Heart left ventricle (tissue), 16 donors: Measurements from ENCODE around the gene LAT. TPM values are rescaled to one million over a fixed set of nuclear protein-coding genes. Genes with fewer than 3 reads are reported as not detected.

Experiments used
- ATAC-seq, 4 donors: fragments of 200-7000 bp; cut with Tn5 transposase; one replicate each; pipeline ENCODE4 v1.9.1; 2020 to 2022; ENCODE audit warnings: moderate library complexity in 4 of 4, mild to moderate bottlenecking in 3 of 4, moderate number of reproducible peaks in 1 of 4
- DNase-seq, 5 donors: peaks; one replicate each; pipeline ENCODE4 v3.0.0-alpha.2; 2020
- H3K27ac ChIP-seq, 12 donors: fragments of 200-600 bp; sonication (generic) in 4 of 12; one replicate each; pipeline versions ENCODE4 v1.5.0 to v1.8.0; 2016 to 2022; ENCODE audit warnings: mild to moderate bottlenecking in 2 of 12
- H3K27me3 ChIP-seq, 9 donors: fragments of 200-600 bp; sonication (generic) in 2 of 9; one replicate each; pipeline versions ENCODE4 v1.5.1 to v1.8.0; 2016 to 2022; ENCODE audit warnings: mild to moderate bottlenecking in 3 of 9
- H3K36me3 ChIP-seq, 9 donors: fragments of 200-600 bp; sonication (generic) in 2 of 9; one replicate each; pipeline versions ENCODE4 v1.5.0 to v1.8.0; 2018 to 2022; ENCODE audit warnings: mild to moderate bottlenecking in 2 of 9
- H3K4me1 ChIP-seq, 12 donors: fragments of 200-600 bp; sonication (generic) in 4 of 12; one replicate each; pipeline versions ENCODE4 v1.5.0 to v1.8.0; 2016 to 2022; ENCODE audit warnings: mild to moderate bottlenecking in 3 of 12
- H3K4me3 ChIP-seq, 12 donors: fragments of 200-600 bp; sonication (generic) in 4 of 12; one replicate each; pipeline versions ENCODE4 v1.5.0 to v1.8.0; 2017 to 2022; ENCODE audit warnings: mild to moderate bottlenecking in 9 of 12, moderate library complexity in 4 of 12
- H3K9me3 ChIP-seq, 12 donors: fragments of 200-600 bp; sonication (generic) in 4 of 12; one replicate each; pipeline versions ENCODE4 v1.5.0 to v1.8.0; 2016 to 2022; ENCODE audit warnings: mild to moderate bottlenecking in 1 of 12
- POLR2A ChIP-seq, 2 donors: fragments of 450-650 bp; IDR thresholded peaks; one replicate each; pipeline ENCODE4 v1.6.1; 2017; ENCODE audit warnings: antibody characterized with exemption in 2 of 2, mild to moderate bottlenecking in 2 of 2, moderate library complexity in 2 of 2
- WGBS, 4 donors: extraction: QIAGEN DNeasy Blood & Tissue Kit in 2 of 4; methylation state at CpG; one replicate each; pipeline versions ENCODE4 v1.1.5 to v1.1.7; 2013 to 2018; 5-methylcytosine and 5-hydroxymethylcytosine counted together
- intact Hi-C, 10 donors: fragments of 100-400 bp; cut with DNase I; formaldehyde crosslinking; loops; one replicate each; pipeline versions ENCODE4 v1.11.1 to v1.14.2; 2022
- polyA plus RNA-seq, 2 donors: library from polyadenylated mRNA; stranded (reverse); fragments of 200-250 nt; gene quantifications; one replicate each; pipeline ENCODE4 v1.2.3, GENCODE V29; 2013
- total RNA-seq, 9 donors: library from RNA; depleted of rRNA in 2 of 9; stranded (reverse); fragments of >200 nt in 2 of 9; fragmentation: NEBNext Ultra II Directional in 3 of 9; extraction: Animal tissue kit (Norgen Biotek cat#: 25700) in 3 of 9; gene quantifications; one replicate each; pipeline versions ENCODE4 v1.1.0 to v1.2.4, GENCODE V29; 2016 to 2023
- TF ChIP-seq, protein P1 (sequence below), 12 donors: fragments of 200-600 bp; sonication (generic) in 4 of 12; IDR thresholded peaks; one replicate each; pipeline versions ENCODE4 v1.5.0 to v1.8.0; 2018 to 2022; ENCODE audit warnings: antibody characterized with exemption in 12 of 12, mild to moderate bottlenecking in 5 of 12
- donor health status: ischemic (EF 13 %, LVEDD 7.1; RV severe dilation, severe dysfunction).
- donor health status: healthy with polysubstance abuse.
- donor health status: DM: no; HTN: yes; CAD: no.
- donor health status: DM: no; HTN: no; CAD: no.
- donor health status: ischemic (EF 25% LVEDD 6.9; RV normal size, moderate dysfunction).
- donor health status: ischemic (EF 25% LVEDD 5.7; RV mildly dilated, moderate dysfunction).
- donor health status: healthy.
- donor health status: DM: yes; HTN: yes; CAD: no.
- donor health status: ischemic (EF 35%, LVEDD 5.7; RV mildly dilated, moderate dysfunction).
- donor health status: nonischemic (EF 11% LVEDD 7.7; RV severe dilation, severe dysfunction).
- donor health status: DM: yes; HTN: yes; CAD: no.
- donor health status: PGD.
- donor health status: ischemic (EF 29% LVEDD 5.4; RV normal size, mild dysfunction).
- donor health status: nonischemic (EF 23%, LVEDD 6.1; RV moderate dilation, normal function).

The LAT gene
- total and polyA plus RNA-seq, 11 donors = 0.62 to 7.7 (median 1.4) TPM; not detected in 1

DNA sequence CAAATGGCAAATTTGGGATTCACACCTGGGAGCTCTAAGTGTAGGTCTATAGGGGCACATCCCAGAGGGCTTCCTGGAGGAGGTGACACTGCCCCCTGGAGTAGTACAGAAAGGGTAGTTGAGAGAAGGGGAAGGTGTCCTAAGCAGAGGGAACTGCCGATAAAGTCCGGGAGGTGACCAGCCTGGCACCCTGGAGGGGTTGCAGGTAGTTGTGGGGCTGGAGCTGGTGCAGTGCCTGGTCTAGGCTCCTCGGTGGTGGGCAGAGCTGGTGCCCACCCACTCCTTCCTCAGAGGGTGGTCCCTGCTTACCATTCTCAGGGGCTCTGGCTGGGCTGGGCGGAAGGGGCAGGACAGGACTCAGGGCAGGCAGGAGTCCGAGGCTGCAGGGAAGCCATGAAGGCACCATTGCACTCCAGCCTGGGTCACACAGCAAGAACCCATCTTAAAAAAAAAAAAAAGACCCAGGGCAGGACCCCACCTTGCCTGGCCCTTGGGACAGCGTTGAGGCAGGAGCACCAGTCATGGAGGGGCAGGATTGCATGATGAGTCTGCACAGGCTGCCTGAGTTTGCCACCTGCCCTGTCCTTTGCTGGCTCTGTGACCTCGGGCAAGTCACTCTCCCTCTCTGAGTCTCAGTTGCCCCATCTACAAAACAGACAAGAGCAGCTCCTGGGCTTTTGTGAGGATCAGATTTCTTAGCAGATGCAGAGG lies 43.8 kb downstream of the LAT start:
- Histone ChIP-seq H3K27ac (no peak overlapping the region), H3K4me3 (no peak overlapping the region), H3K27me3 (peaks cover 0 to 20% (median 0%) of the 10 kb centered on the region in 9 donors), H3K4me1 (peaks cover 0 to 9% (median 0%) of the 10 kb centered on the region in 12 donors), H3K9me3 (no peaks in the 10 kb centered on the region), H3K36me3 (no peaks in the 10 kb centered on the region)
- intact Hi-C loops = no loop called here
- WGBS, 4 donors = 66 to 81% (median 74%) methylated on average over 4 to 7 of the region's 7 CpGs
- DNase-seq = no peak
- ATAC-seq = no peak
- TF ChIP-seq POLR2A (IDR thresholded peaks at IDR 0.05) = no peak
- TF ChIP-seq, protein P1, sequence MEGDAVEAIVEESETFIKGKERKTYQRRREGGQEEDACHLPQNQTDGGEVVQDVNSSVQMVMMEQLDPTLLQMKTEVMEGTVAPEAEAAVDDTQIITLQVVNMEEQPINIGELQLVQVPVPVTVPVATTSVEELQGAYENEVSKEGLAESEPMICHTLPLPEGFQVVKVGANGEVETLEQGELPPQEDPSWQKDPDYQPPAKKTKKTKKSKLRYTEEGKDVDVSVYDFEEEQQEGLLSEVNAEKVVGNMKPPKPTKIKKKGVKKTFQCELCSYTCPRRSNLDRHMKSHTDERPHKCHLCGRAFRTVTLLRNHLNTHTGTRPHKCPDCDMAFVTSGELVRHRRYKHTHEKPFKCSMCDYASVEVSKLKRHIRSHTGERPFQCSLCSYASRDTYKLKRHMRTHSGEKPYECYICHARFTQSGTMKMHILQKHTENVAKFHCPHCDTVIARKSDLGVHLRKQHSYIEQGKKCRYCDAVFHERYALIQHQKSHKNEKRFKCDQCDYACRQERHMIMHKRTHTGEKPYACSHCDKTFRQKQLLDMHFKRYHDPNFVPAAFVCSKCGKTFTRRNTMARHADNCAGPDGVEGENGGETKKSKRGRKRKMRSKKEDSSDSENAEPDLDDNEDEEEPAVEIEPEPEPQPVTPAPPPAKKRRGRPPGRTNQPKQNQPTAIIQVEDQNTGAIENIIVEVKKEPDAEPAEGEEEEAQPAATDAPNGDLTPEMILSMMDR (IDR thresholded peaks at IDR 0.05) = no peak

DNA sequence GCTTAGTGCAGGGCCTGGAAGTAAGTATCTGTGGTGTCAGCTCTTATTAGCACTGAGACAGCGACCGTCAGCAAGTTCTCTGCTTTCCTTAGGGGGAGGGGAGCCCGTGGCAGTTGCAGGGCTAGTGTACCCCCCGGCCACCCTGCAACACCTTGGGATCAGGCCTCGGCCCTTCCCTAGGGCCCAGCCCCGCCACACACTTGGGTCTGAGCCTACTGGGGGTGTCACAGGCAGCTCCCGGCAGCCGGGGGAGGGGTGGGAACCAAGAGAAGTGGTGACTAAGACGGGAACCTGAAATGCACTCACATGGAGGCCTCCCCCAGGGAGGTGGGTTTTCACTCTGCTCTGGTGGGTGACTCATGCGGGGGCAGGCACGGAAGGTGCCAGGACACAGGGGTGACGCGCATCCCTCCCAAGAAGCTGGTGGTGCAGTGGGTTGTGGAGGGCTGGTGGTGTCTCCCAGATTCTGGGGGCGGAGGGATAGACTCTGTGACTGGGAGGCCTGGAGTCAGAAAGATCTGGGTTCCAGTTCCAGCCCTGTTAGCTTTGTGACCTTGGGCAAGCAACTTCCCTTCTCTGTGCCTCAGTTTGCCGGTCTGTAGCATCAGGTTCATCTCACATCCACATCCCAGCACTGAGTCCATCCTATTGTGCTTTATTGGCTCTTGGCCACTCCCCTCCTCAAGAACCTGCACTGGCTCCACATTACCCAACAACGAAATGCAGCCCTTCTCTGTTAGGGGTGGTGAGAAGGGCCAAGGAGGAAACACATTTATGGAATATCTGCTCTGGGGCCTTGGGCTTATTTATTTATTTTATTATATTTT lies 44.5 kb downstream of the LAT start:
- ATAC-seq (peak in 2 of 4 donors; percentile 41 to 43), DNase-seq (peak in 1 of 5 donors; percentile 34)
- H3K36me3 ChIP-seq = no peaks in the 10 kb centered on the region
- H3K27me3 ChIP-seq = peaks cover 0 to 16% (median 0%) of the 10 kb centered on the region in 9 donors
- no peak overlapping the region for H3K4me3 ChIP-seq
- TF ChIP-seq POLR2A (IDR thresholded peaks at IDR 0.05) = no peak
- no peak overlapping the region for H3K27ac ChIP-seq
- intact Hi-C loops = no loop called here
- H3K4me1 ChIP-seq = peaks cover 0 to 9% (median 0%) of the 10 kb centered on the region in 12 donors
- WGBS, 4 donors = 38 to 41% (median 40%) methylated on average over 12 to 16 of the region's 16 CpGs
- H3K9me3 ChIP-seq = no peaks in the 10 kb centered on the region

DNA sequence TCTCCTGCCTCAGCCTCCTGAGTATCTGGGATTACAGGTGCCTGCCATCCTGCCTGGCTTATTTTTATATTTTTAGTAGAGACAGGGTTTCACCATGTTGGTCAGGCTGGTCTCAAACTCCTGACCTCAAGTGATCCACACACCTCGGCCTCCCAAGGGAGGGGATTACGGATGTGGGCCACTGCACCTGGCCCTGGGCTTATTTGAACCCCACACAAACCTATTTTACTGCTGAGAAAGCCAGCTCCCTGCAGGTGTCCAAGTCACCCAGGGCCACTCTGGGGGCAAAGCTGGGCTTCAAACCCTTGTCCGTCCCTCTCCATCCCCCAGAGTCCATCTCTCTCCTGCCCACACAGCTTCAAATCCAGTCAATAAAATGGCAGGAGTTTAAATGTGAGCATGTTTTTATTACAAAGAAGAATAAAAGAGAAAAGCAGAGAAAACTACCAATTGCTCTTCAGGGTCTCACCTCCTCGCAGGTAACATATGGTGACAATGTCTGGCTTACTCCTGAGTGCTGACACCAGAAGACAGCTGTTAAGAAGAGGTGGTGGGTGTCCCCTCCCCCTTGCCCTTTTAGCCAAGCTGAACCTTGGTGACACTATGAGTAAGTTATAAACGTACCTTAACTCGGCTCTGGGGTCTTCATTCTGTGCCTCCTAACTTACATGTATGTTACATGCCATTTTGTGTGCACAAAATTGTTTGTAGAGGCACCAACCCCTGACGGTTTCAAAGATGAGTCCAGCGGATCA lies 45.4 kb downstream of the LAT start:
- TF ChIP-seq, protein P1 (IDR thresholded peaks at IDR 0.05) = no peak
- no peak for TF ChIP-seq POLR2A (IDR thresholded peaks at IDR 0.05)
- Histone ChIP-seq H3K4me1 (peaks cover 0 to 9% (median 0%) of the 10 kb centered on the region in 12 donors), H3K4me3 (no peak overlapping the region), H3K9me3 (no peaks in the 10 kb centered on the region), H3K27ac (no peak overlapping the region), H3K27me3 (peaks cover 0 to 7% (median 0%) of the 10 kb centered on the region in 9 donors), H3K36me3 (no peaks in the 10 kb centered on the region)
- no peak for ATAC-seq
- no peak for DNase-seq
- WGBS, 4 donors = 68 to 77% (median 72%) methylated on average over 8 of the region's 8 CpGs
- intact Hi-C loops = no loop called here

Other genes starting within 250 kb of the LAT start
- gene NPIPB9, start 233.3 kb upstream of the LAT start, total RNA-seq = 1 to 10 TPM in 3 of 9 donors, under 1 TPM in 3, not detected in 3; 0.24 to 1.6 (median 0.89) TPM
- gene NPIPB9, start 233.3 kb upstream of the LAT start, polyA plus RNA-seq = 1 to 10 TPM in 1 of 2 donors, under 1 TPM in 1; 0.18 to 1.2 TPM
- 10 to 100 TPM; 33.7 to 73.9 (median 44.8) TPM for gene ATXN2L, start 162.1 kb upstream of the LAT start, total RNA-seq
- 10 to 100 TPM; 43.5 to 48.9 TPM for gene ATXN2L, start 162.1 kb upstream of the LAT start, polyA plus RNA-seq
- 100 to 1,000 TPM; 179 to 250 (median 225) TPM for gene TUFM, start 138.7 kb upstream of the LAT start, total RNA-seq
- 100 to 1,000 TPM; 281 to 384 TPM for gene TUFM, start 138.7 kb upstream of the LAT start, polyA plus RNA-seq
- 10 to 100 TPM; 27.5 to 47.1 (median 34.7) TPM for gene SH2B1, start 121.2 kb upstream of the LAT start, total RNA-seq
- gene SH2B1, start 121.2 kb upstream of the LAT start, polyA plus RNA-seq = 10 to 100 TPM; 34.6 to 43.0 TPM
- under 1 TPM in 5 of 9 donors, not detected in 4; 0.15 to 0.63 (median 0.52) TPM for gene ATP2A1, start 106.6 kb upstream of the LAT start, total RNA-seq
- gene ATP2A1, start 106.6 kb upstream of the LAT start, polyA plus RNA-seq = under 1 TPM; 0.06 to 0.19 TPM
- gene RABEP2, start 59.8 kb upstream of the LAT start, total RNA-seq = 10 to 100 TPM; 10.2 to 22.3 (median 14.7) TPM
- gene RABEP2, start 59.8 kb upstream of the LAT start, polyA plus RNA-seq = 10 to 100 TPM; 22.3 to 31.1 TPM
- under 1 TPM in 2 of 9 donors, not detected in 7; 0.21 to 0.44 TPM for gene CD19, start 53.1 kb upstream of the LAT start, total RNA-seq
- under 1 TPM; 0.10 to 0.23 TPM for gene CD19, start 53.1 kb upstream of the LAT start, polyA plus RNA-seq
- 10 to 100 TPM; 11.1 to 25.3 (median 19.5) TPM for gene NFATC2IP, start 34.1 kb upstream of the LAT start, total RNA-seq
- gene NFATC2IP, start 34.1 kb upstream of the LAT start, polyA plus RNA-seq = 10 to 100 TPM; 12.7 to 23.4 TPM
- 10 to 100 TPM; 13.4 to 33.0 (median 16.6) TPM for gene SPNS1, start 10.3 kb upstream of the LAT start, total RNA-seq
- gene SPNS1, start 10.3 kb upstream of the LAT start, polyA plus RNA-seq = 10 to 100 TPM; 26.9 to 43.2 TPM